Activated CD8-positive, alpha-beta memory T cell treated with anti-CD3 and anti-CD28 coated beads, Interleukin-2, amount 50 U/mL, for 24 hours (primary cell): Measurements from ENCODE around the gene S100A9.
"Not testable (repeated sequence)": the region's sequence is repeated elsewhere in the genome, so short reads cannot be mapped to it uniquely, and the experiment has no call there.

ENCODE experiments used
- DNase-seq: peaks from one replicate; pipeline ENCODE4 v3.0.0-alpha.2; 2020; ENCODE audit errors: extremely low read depth

Gene S100A9

DNA sequence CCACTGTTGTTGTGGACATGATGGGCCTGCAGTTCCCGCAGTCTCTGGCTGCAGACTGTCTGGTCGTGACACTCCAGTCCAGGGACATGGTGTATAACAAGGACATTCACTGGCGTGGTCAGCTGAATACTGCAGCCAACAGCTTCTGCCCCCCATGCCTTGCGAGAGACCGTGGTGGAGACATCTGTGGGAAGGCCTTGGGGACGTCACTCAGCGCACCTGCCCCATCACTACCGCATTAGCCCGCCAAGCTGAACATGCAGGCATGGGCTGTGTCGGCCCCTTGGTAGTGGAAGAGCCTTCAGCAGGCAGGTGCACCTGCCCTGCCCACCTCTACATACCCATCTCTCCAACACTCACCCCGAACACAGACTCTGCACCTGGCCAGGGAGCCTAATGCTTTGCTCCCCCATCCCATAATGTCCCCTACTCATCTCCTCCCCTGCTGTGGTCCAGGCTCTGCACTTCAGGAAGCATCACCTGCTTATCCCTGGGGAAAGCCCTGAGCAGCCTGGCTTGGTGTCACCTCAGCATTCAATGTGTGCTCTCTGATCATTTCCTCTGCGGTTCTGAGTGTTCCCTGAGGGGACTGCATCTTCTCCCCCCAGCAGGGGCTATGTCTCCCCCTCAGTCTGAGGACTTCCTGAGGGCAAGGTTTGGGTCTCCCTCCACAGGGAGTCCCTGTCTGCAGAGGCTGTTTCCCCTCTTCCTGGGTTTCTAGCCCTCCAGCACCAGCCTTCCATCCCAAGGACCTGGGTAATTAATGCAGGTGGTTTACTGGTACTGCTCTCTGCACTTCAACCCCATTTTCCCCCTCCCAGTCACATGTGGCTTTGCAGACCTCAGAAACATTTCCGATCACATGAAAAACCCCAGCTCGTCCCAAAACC lies 12.2 kb upstream of the S100A9 start:
- DNase-seq: no peak

DNA sequence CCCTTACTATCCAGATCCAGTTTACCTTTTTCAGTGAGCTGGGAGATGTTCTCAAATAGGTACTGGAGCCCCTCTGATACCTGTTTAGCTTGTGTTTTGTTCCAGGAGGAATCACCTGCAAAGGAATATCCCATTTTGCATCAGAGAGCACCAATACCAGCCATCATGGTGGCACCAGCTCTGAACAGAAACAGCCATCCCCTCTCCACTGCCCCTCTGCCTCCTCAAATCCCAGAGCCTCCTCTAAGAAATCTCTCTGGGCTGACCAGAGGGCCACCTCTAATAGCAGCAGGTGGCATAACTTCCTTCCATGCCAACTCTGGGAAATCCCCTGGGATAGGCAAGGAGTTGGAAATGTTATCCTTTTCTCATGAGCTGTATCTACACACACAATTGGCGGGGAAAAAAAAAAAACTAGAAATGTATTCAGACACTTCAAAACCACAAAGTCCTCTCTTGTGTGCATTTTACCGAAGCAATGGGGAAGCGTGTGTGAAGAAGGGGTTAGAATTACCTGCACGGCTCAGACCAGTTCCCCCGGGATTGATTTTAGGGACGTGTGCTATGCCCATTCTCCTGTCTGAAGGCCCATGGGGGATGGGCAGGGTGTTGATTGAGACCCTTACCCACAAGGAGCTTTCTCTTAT lies 11.5 kb upstream of the S100A9 start:
- no peak for DNase-seq

- not testable (repeated sequence) for DNase-seq
Measured at GRCh38 chr1:153347049-153347448, 10.6 kb upstream of the S100A9 start.

DNA sequence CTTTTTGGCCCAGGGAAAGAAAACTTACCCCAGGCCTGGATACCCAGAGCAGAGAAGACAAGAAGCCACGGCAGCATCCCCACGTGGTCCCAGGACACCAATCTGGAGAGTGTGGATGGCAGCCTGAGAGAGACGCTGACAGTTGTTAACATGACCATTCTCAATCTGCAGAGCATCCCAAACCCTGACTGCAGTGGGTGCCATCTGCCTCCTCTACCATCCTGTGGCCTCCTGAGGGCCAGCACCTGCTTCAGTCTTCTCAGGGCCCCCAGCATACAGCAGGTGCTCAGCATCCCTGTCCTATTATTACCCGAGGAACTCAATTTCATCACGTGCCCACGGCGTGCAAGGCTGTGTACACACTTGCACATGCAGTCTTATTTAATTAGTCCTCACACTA lies 9.8 kb upstream of the S100A9 start:
- no peak for DNase-seq

- DNase-seq: no peak
Measured at GRCh38 chr1:153348511-153349362, 8.9 kb upstream of the S100A9 start, which contains the start of gene PGLYRP4. PGLYRP4 (minus strand) TSS chr1:153348841; CDS start chr1:153347932, 909 bp downstream.

- no peak for DNase-seq
Measured at GRCh38 chr1:153349363-153350320, 8.0 kb upstream of the S100A9 start.

GRCh38 chr1:153350321-153350957 lies 7.2 kb upstream of the S100A9 start:
- DNase-seq: no peak

- DNase-seq: no peak
Measured at GRCh38 chr1:153352523-153352922, 5.1 kb upstream of the S100A9 start.

- no peak for DNase-seq
Measured at GRCh38 chr1:153353226-153353947, 4.3 kb upstream of the S100A9 start.

DNA sequence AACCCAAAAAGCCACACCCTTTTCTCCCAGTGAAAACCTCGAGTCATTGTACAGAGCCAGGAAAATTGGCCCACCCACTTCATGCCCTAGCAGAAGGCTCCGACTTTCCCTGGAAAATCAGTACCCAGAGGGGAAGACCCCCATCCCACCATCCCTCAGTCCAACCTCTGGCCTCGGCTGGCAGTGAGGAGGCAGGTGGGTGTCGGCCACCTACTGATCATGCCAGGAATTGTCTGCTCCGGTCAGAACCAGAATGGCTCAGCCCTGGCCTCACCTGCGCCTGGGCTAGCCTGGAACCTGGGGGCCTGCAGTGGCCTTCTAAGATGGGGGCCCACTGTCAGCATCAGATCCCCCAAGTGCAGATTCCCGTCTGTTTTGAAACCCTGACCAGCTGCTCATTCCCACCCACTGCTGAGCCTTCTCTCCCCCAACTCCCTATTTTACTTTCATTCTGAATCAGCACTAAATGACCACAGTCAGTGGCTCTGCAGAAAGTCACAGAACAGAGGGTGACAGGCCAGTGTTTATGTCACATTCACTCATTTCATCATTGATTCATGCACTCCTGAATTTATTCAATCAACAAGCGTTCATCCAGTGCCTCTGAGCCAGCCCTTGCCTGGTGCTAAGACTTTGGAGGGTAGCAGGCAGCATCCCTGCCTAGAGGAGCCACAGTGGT lies 3.0 kb upstream of the S100A9 start:
- no peak for DNase-seq

GRCh38 chr1:153355445-153356071 lies 2.1 kb upstream of the S100A9 start:
- DNase-seq: no peak

DNA sequence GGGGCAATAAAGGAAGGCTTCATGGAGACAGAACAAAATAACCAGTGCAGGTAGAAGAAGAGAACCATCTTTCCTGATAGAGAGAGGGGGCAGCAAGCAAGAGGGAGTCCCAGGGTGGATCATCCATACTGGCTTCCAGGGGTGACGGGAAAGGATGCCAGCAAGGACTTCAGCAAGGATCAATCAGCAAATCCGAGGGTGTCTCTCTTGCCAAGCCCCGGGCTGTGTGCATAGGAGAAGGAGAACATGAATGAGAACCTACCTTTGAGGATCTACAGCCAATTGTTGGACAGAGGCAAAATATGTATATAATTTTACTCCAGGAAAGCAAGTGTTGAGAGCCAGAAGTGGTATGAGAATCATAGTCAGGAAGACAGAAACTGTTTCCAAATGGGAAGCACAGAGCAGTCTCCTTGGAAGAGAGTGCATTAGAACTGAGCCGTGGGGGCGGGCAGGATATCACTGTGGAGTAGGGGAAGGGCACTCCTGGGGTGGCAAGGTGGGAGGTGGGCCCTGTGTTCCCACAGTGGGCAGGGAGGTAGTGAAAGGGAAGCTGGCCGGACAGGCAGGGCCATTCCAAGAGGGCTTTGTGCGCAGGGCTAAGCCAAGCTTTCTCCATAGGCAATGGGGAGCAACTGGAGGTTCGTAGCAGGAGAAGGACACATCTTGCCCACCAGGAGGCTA lies 1.1 kb upstream of the S100A9 start:
- DNase-seq: no peak

DNA sequence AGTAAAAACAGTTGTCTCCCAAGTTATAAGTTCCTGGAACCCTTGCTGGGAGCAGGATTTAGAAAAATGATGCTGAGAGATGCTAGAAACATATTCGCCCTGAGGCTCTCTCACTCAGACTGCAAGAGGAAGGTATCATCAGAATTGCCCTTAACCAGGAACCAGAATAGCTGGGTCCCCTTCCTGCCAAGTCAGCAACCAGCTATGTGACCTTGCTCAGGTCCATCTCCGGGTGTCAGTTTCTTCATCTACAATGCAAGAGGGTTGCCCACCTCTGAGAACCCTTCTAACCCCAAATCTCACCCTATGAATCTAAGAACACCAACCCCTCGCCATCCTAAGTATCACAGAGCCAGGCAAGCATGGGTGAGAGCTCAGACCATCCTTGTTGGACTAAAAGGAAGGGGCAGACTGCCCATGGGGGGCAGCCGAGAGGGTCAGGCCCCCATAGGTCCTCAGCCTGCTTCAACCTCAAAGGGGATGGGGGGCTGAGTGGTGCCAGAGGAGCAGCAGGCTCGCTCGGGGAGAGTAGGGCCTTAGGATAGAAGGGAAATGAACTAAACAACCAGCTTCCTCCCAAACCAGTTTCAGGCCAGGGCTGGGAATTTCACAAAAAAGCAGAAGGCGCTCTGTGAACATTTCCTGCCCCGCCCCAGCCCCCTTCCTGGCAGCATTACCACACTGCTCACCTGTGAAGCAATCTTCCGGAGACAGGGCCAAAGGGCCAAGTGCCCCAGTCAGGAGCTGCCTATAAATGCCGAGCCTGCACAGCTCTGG lies 390 bp upstream of the S100A9 start:
- no peak for DNase-seq

- no peak for DNase-seq
Measured at GRCh38 chr1:153358691-153358975, 979 bp downstream of the S100A9 start.

DNA sequence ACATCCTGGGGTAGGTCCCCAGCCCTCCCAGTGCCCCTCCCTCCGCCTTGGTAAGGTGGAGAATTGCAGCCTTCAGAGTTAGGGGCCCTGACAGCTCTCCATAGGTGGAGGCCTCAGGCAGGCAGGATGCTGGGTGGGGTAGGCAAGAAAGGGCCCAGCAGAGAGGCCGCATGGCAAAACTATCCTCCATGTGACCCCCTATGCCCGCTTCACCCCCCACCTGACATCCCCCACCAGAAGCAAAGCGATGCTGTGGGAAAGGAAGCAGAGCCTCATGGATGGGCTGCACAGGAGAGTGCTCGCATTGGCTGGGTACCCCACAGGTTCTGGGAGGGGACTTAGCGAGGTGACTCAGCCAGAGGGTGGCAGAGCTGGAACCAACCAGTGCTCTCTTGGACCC lies 1.6 kb downstream of the S100A9 start:
- no peak for DNase-seq

DNA sequence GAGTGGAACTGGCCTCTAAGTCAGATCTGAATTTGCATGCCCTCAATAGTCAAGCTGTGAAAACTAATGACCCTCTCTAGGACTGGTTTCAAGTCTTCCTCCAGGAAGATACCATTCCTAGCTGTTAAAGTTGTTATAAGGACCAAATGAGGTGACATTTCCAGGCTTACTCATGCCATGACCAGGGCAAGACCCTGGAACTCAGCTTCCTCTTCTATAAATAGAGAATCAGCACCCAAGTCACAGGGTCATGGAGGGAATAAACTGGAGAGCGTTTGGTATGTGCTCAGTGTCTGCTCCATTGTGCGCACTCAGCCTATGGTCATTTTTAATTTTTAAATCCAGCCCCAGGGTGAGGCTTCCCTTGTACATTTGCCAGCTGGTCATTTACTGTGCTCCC lies 2.5 kb downstream of the S100A9 start:
- no peak for DNase-seq

DNA sequence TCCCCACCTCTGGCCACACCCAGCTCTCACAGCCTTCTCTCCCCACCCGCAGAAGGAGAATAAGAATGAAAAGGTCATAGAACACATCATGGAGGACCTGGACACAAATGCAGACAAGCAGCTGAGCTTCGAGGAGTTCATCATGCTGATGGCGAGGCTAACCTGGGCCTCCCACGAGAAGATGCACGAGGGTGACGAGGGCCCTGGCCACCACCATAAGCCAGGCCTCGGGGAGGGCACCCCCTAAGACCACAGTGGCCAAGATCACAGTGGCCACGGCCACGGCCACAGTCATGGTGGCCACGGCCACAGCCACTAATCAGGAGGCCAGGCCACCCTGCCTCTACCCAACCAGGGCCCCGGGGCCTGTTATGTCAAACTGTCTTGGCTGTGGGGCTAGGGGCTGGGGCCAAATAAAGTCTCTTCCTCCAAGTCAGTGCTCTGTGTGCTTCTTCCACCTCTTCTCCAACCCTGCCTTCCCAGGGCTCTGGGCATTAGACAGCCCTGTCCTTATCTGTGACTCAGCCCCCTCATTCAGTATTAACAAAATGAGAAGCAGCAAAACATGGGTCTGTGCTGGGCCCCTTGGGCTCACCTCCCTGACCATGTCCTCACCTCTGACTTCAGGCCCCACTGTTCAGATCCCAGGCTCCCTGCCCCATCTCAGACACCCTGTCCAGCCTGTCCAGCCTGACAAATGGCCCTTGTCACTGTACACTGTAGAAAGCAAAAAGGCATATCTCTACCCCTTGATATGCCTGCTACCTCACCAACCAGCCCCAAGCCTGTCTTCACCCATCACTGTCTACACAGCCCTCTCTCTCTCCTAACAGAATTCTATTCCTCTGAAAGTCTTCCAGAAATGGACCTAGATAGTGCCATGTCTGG lies 3.2 kb downstream of the S100A9 start:
- no peak for DNase-seq
